Hepatocyte (in vitro differentiated cells): ENCODE results near the gene CCL19.

ENCODE experiments used
- CTCF ChIP-seq: fragments of 200-600 bp; sonication (generic); IDR thresholded peaks from 2 replicates; pipeline ENCODE4 v1.5.1; 2016; ENCODE audit warnings: antibody characterized with exemption, mild to moderate bottlenecking; ENCODE audit not compliant: poor library complexity
- EZH2phosphoT487 ChIP-seq: fragments of 200-600 bp; sonication (generic); IDR thresholded peaks from one replicate; pipeline ENCODE4 v1.6.1; 2018; ENCODE audit warnings: antibody characterized with exemption, mild to moderate bottlenecking, low read depth, moderate library complexity; ENCODE audit not compliant: unreplicated experiment, severe bottlenecking

DNA sequence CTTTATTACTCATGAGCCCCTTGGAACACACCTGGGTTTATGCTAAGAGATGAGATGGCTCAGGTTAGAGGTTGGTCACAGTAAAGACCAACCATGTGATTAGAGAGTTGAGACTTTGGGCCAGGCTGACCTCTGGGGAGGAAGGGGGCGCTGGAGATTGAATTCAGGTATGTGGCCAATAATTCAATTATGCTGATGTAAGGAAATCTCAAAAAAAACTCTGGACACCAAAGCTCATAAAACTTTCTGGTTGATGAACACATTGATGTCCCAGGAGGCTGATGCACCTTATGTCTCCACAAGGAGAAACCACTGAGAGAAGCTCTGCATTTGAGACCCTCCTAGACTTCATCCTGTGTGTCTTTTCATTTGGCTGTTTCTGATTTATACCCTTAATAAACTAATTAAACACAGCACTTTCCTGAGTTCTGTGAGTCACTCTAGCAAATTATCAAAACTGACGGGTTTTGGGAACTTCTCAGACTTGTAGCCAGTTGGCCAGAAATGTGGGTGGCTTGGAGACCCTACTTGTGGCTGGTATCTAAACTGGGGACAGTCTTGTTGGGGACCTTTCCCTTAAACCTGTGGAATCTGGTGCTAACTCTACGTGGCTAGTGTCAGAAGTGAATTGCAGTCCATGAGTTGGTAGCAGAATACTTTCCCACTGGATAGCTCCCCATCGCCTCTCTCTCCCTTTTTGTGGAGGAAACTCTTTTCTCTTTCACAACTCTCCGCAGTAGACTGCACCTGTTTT is 21.1 kb downstream of the CCL19 start:
- TF ChIP-seq CTCF (no peak), EZH2phosphoT487 (no peak)
